ENCODE data around the gene CDK17.
A peak's percentile ranks its signal among the peaks of the same experiment; 100 is the strongest.

The CDK17 gene

GRCh38 chr12:96375841-96376604 is 24.2 kb downstream of the CDK17 start:
- H3K4me3 ChIP-seq (ENCODE audit: control insufficient read depth, low read depth, low read length) = no peak overlapping the region
- no peak for TF ChIP-seq CTCF (conservative IDR thresholded peaks at IDR 0.05; ENCODE audit: control insufficient read depth, insufficient read depth, low read depth, low read length)
- DNase-seq (ENCODE audit: low read depth) = no peak

- no peak for DNase-seq (ENCODE audit: low read depth)
- no peak overlapping the region for H3K4me3 ChIP-seq (ENCODE audit: control insufficient read depth, low read depth, low read length)
- TF ChIP-seq CTCF (conservative IDR thresholded peaks at IDR 0.05; ENCODE audit: control insufficient read depth, insufficient read depth, low read depth, low read length) = no peak
Observed at GRCh38 chr12:96375170-96375569, 25.1 kb downstream of the CDK17 start.

- no peak for TF ChIP-seq CTCF (conservative IDR thresholded peaks at IDR 0.05; ENCODE audit: control insufficient read depth, insufficient read depth, low read depth, low read length)
- DNase-seq (ENCODE audit: low read depth) = no peak
- no peak overlapping the region for H3K4me3 ChIP-seq (ENCODE audit: control insufficient read depth, low read depth, low read length)
Observed at GRCh38 chr12:96371790-96372699, 28.2 kb downstream of the CDK17 start.

GRCh38 chr12:96371138-96371789 is 29.0 kb downstream of the CDK17 start:
- H3K4me3 ChIP-seq (ENCODE audit: control insufficient read depth, low read depth, low read length) = no peak overlapping the region
- TF ChIP-seq CTCF (conservative IDR thresholded peaks at IDR 0.05; ENCODE audit: control insufficient read depth, insufficient read depth, low read depth, low read length) = no peak
- no peak for DNase-seq (ENCODE audit: low read depth)

GRCh38 chr12:96368687-96369086 is 31.6 kb downstream of the CDK17 start:
- DNase-seq (ENCODE audit: low read depth) = no peak
- no peak for TF ChIP-seq CTCF (conservative IDR thresholded peaks at IDR 0.05; ENCODE audit: control insufficient read depth, insufficient read depth, low read depth, low read length)
- no peak overlapping the region for H3K4me3 ChIP-seq (ENCODE audit: control insufficient read depth, low read depth, low read length)

GRCh38 chr12:96368233-96368632 is 32.0 kb downstream of the CDK17 start:
- no peak overlapping the region for H3K4me3 ChIP-seq (ENCODE audit: control insufficient read depth, low read depth, low read length)
- no peak for TF ChIP-seq CTCF (conservative IDR thresholded peaks at IDR 0.05; ENCODE audit: control insufficient read depth, insufficient read depth, low read depth, low read length)
- DNase-seq (ENCODE audit: low read depth) = peak; percentile 46
